NB4 (cell line): ENCODE data around the gene SMARCA4.

ENCODE experiments used
- POLR2A ChIP-seq: IDR thresholded peaks from 2 replicates; pipeline ENCODE4 v1.6.1; 2011; ENCODE audit warnings: mild to moderate bottlenecking; ENCODE audit not compliant: insufficient read length; ENCODE audit errors: extremely low read depth
- TF ChIP-seq, protein P1 (sequence below): IDR thresholded peaks from one replicate; pipeline ENCODE4 v1.5.1; 2012; ENCODE audit warnings: low read depth, low read length
- TF ChIP-seq, protein P2 (sequence below): IDR thresholded peaks from 2 replicates; pipeline ENCODE4 v1.6.1; 2011; ENCODE audit warnings: low read depth, low read length

DNA sequence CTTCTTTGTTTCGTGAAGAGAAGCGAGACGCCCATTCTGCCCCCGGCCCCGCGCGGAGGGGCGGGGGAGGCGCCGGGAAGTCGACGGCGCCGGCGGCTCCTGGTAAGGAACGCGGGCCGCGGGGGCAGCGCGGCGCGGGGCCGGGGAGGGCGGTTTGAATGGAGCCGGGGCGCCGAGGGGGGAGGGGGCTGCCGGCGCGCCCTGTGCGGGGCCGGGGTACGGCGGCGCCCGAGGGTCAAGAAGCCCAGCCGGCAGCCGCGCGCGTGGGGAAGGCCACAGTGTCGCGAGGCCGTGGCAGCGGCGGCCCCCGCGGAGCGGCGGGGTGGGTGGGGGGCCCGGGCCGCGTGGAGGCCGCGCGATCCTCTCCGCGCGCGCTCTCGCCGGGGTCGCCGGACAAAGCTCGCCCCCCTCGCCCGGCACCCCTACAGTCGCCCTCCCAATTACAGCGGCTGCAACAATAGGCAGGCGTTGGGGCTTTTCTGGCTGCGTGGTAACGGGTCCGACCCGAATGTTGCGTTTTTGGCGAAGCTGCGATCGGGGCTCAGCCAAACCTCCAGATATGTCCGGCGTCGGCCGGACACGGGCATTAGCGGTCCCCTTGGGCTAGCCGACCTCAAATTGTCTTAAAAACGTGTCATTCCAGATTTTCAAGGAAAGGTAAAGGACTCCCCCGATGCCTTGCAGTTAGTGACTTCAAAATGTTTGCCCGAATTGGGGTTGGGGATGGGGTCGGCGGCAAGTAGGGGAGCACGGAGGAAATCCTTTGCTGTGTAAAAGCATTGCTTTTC lies 437 bp downstream of the SMARCA4 start:
- TF ChIP-seq POLR2A, result no peak
- TF ChIP-seq, protein P1, sequence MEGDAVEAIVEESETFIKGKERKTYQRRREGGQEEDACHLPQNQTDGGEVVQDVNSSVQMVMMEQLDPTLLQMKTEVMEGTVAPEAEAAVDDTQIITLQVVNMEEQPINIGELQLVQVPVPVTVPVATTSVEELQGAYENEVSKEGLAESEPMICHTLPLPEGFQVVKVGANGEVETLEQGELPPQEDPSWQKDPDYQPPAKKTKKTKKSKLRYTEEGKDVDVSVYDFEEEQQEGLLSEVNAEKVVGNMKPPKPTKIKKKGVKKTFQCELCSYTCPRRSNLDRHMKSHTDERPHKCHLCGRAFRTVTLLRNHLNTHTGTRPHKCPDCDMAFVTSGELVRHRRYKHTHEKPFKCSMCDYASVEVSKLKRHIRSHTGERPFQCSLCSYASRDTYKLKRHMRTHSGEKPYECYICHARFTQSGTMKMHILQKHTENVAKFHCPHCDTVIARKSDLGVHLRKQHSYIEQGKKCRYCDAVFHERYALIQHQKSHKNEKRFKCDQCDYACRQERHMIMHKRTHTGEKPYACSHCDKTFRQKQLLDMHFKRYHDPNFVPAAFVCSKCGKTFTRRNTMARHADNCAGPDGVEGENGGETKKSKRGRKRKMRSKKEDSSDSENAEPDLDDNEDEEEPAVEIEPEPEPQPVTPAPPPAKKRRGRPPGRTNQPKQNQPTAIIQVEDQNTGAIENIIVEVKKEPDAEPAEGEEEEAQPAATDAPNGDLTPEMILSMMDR, result no peak
- TF ChIP-seq, protein P2, sequence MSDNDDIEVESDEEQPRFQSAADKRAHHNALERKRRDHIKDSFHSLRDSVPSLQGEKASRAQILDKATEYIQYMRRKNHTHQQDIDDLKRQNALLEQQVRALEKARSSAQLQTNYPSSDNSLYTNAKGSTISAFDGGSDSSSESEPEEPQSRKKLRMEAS, result no peak
